Activated B cell treated with CpG ODN at 0.5 μM for 24 hours (primary cell): ENCODE results near the gene ENTPD2. TPM values are rescaled to one million over a fixed set of nuclear protein-coding genes. Genes with fewer than 3 reads are reported as not detected.

Experiments used
- ATAC-seq: fragments of 200-7000 bp; cut with Tn5 transposase; one replicate; pipeline ENCODE4 v1.10.0; 2021; ENCODE audit warnings: low read depth, mild to moderate bottlenecking, moderate library complexity
- CTCF ChIA-PET: fragments of 350-600 bp; sonication (Branson Sonifier 250); formaldehyde crosslinking; loops from one replicate; lab custom pipeline; 2021; ENCODE audit warnings: antibody characterized with exemption; lab: Charles Lee
- POLR2A ChIA-PET: fragments of 350-600 bp; sonication (Branson Sonifier 250); formaldehyde crosslinking; loops from one replicate; lab custom pipeline; 2021; ENCODE audit warnings: antibody characterized with exemption; lab: Charles Lee
- DNase-seq: peaks from one replicate; pipeline ENCODE4 v3.0.0; 2022
- H3K27ac Mint-ChIP-seq: one replicate; pipeline ENCODE4 v1.8.0; 2020; ENCODE audit warnings: mixed read lengths
- H3K27me3 Mint-ChIP-seq: one replicate; pipeline ENCODE4 v1.8.0; 2021; ENCODE audit warnings: mixed read lengths
- H3K36me3 Mint-ChIP-seq: one replicate; pipeline ENCODE4 v1.8.0; 2021; ENCODE audit warnings: low read depth, mixed read lengths
- H3K4me1 Mint-ChIP-seq: one replicate; pipeline ENCODE4 v1.8.0; 2021; ENCODE audit warnings: mixed read lengths
- H3K4me3 Mint-ChIP-seq: one replicate; pipeline ENCODE4 v1.8.0; 2020; ENCODE audit warnings: mild to moderate bottlenecking, mixed read lengths
- H3K9me3 Mint-ChIP-seq: one replicate; pipeline ENCODE4 v1.8.0; 2020; ENCODE audit warnings: mixed read lengths
- CTCF ChIP-seq: fragments of 200-600 bp; IDR thresholded peaks from one replicate; pipeline ENCODE4 v1.8.0; 2022; ENCODE audit warnings: antibody characterized with exemption, mild to moderate bottlenecking
- intact Hi-C: fragments of 100-400 bp; cut with micrococcal nuclease; formaldehyde crosslinking; loops from one replicate; pipeline ENCODE4 v1.15.1; 2024
- total RNA-seq: library from RNA; stranded (reverse); gene quantifications from 2 replicates; pipeline ENCODE4 v1.2.3, GENCODE V29; 2022

ENTPD2 gene
- total RNA-seq, 1 donor from 2014 or later, result not detected

- peak; percentile 71 for ATAC-seq
- Mint-ChIP-seq H3K9me3 (no peaks in the 10 kb centered on the region), H3K27ac (no peak overlapping the region), H3K4me3 (no peak overlapping the region), H3K27me3 (no peaks in the 10 kb centered on the region), H3K4me1 (peaks cover 15% of the 10 kb centered on the region), H3K36me3 (peaks cover 2% of the 10 kb centered on the region)
- DNase-seq, result no peak
- ChIA-PET CTCF (no interaction called here), POLR2A (no interaction called here)
- intact Hi-C loops, result no loop called here
- no peak for TF ChIP-seq CTCF
These were observed 31.7 kb downstream of the ENTPD2 start for GRCh38 chr9:137021979-137022661.

GRCh38 chr9:137021568-137021978 is 32.3 kb downstream of the ENTPD2 start:
- ChIA-PET POLR2A (no interaction called here), CTCF (interaction anchor here (1.0 to 1.7 kb wide), 2 partner anchors 8 to 14 kb away, joined by 3 to 4 read pairs; no protein-coding TSS in a partner anchor)
- ATAC-seq, result no peak
- TF ChIP-seq CTCF, result no peak
- intact Hi-C loops, result no loop called here
- H3K27me3 Mint-ChIP-seq, result no peaks in the 10 kb centered on the region
- no peak overlapping the region for H3K4me3 Mint-ChIP-seq
- DNase-seq, result no peak
- H3K27ac Mint-ChIP-seq, result no peak overlapping the region
- peaks cover 11% of the 10 kb centered on the region for H3K4me1 Mint-ChIP-seq
- H3K36me3 Mint-ChIP-seq, result peaks cover 4% of the 10 kb centered on the region
- H3K9me3 Mint-ChIP-seq, result no peaks in the 10 kb centered on the region

GRCh38 chr9:137020771-137021567 is 32.9 kb downstream of the ENTPD2 start:
- H3K4me3 Mint-ChIP-seq, result no peak overlapping the region
- CTCF ChIA-PET, result interaction anchor here (1.0 to 1.7 kb wide), 2 partner anchors 8 to 14 kb away, joined by 3 to 4 read pairs; no protein-coding TSS in a partner anchor
- no peak for TF ChIP-seq CTCF
- peaks cover 4% of the 10 kb centered on the region for H3K36me3 Mint-ChIP-seq
- intact Hi-C loops, result no loop called here
- no peaks in the 10 kb centered on the region for H3K9me3 Mint-ChIP-seq
- DNase-seq, result no peak
- POLR2A ChIA-PET, result no interaction called here
- no peak for ATAC-seq
- H3K27me3 Mint-ChIP-seq, result no peaks in the 10 kb centered on the region
- H3K4me1 Mint-ChIP-seq, result peaks cover 5% of the 10 kb centered on the region
- H3K27ac Mint-ChIP-seq, result no peak overlapping the region

GRCh38 chr9:137019891-137020683 is 33.8 kb downstream of the ENTPD2 start:
- Mint-ChIP-seq H3K4me1 (peaks cover 1% of the 10 kb centered on the region), H3K9me3 (no peaks in the 10 kb centered on the region), H3K27me3 (no peaks in the 10 kb centered on the region), H3K36me3 (peaks cover 4% of the 10 kb centered on the region), H3K27ac (no peak overlapping the region), H3K4me3 (no peak overlapping the region)
- TF ChIP-seq CTCF, result no peak
- ChIA-PET CTCF (interaction anchor here (1.0 to 1.7 kb wide), 2 partner anchors 9 to 15 kb away, joined by 3 to 4 read pairs; no protein-coding TSS in a partner anchor), POLR2A (no interaction called here)
- DNase-seq (no peak), ATAC-seq (no peak)
- intact Hi-C loops, result no loop called here
